Psoas muscle (tissue), 8 donors: ENCODE results near the gene SLCO1C1. TPM values are rescaled to one million over a fixed set of nuclear protein-coding genes. Genes with fewer than 3 reads are reported as not detected.

Source experiments
- ATAC-seq, 4 donors: fragments of 200-7000 bp; cut with Tn5 transposase; one replicate each; pipeline ENCODE4 v1.9.1; 2020; ENCODE audit warnings: moderate library complexity in 3 of 4, mild to moderate bottlenecking in 2 of 4
- DNase-seq, 2 donors: peaks; one replicate each; pipeline ENCODE4 v3.0.0-alpha.2; 2020
- H3K27ac ChIP-seq: fragments of 200-600 bp; one replicate; pipeline ENCODE4 v1.8.0; 2022
- H3K27me3 ChIP-seq, 3 donors: fragments of 200-600 bp in 1 of 3; one replicate each; pipeline versions ENCODE4 v1.6.1 to v1.8.0; 2013 to 2022; ENCODE audit warnings: low read length in 2 of 3, mild to moderate bottlenecking in 2 of 3, moderate library complexity in 1 of 3; ENCODE audit not compliant: insufficient read depth in 3 of 3
- H3K36me3 ChIP-seq, 2 donors: fragments of 200-600 bp in 1 of 2; one replicate each; pipeline versions ENCODE4 v1.6.1 to v1.8.0; 2013 to 2022; ENCODE audit warnings: low read depth in 1 of 2, mild to moderate bottlenecking in 1 of 2, moderate library complexity in 1 of 2; ENCODE audit not compliant: insufficient read depth in 1 of 2
- H3K4me1 ChIP-seq: fragments of 200-600 bp; one replicate; pipeline ENCODE4 v1.8.0; 2022
- H3K4me3 ChIP-seq: fragments of 200-600 bp; one replicate; pipeline ENCODE4 v1.8.0; 2022; ENCODE audit warnings: mild to moderate bottlenecking
- H3K9me3 ChIP-seq: fragments of 200-600 bp; one replicate; pipeline ENCODE4 v1.8.0; 2022
- CTCF ChIP-seq: fragments of 200-600 bp; IDR thresholded peaks from one replicate; pipeline ENCODE4 v1.8.0; 2022; ENCODE audit warnings: antibody characterized with exemption
- WGBS, 3 donors: extraction: QIAGEN DNeasy Blood & Tissue Kit; methylation state at CpG; one replicate each; pipeline versions ENCODE4 v1.1.6 to v1.1.7; 2013; 5-methylcytosine and 5-hydroxymethylcytosine counted together
- intact Hi-C, 2 donors: fragments of 100-400 bp; cut with DNase I; formaldehyde crosslinking; loops; one replicate each; pipeline versions ENCODE4 v1.11.0 to v1.14.2; 2022
- polyA plus RNA-seq, 3 donors: library from polyadenylated mRNA; stranded (reverse); fragments of 200-250 nt; gene quantifications; one replicate each; pipeline ENCODE4 v1.2.3, GENCODE V29; 2013
- total RNA-seq, 4 donors: library from RNA; stranded (reverse); fragmentation: NEBNext Ultra II Directional in 2 of 4; extraction: Animal tissue kit (Norgen Biotek cat#: 25700) in 2 of 4; gene quantifications; one replicate each; pipeline versions ENCODE4 v1.2.1 to v1.2.4, GENCODE V29; 2021 to 2023
- donor health status: healthy with polysubstance abuse.
- donor health status: DM: no; HTN: no; CAD: no; lungs with moderate emphysema.
- donor health status: Bipolar disorder and iron deficiency.
- donor health status: healthy.
- donor health status: DM: yes; HTN: yes; CAD: no.
- donor health status: DM: no; HTN: no; CAD: no.
- donor health status: DM: no; HTN: no; CAD: no.
- donor health status: DM: yes; HTN: yes; CAD: no.

SLCO1C1 gene
- total and polyA plus RNA-seq, 7 donors, result 0.26 to 0.29 TPM; not detected in 5

GRCh38 chr12:20731274-20731673 lies 36.1 kb downstream of the SLCO1C1 start:
- TF ChIP-seq CTCF, result no peak
- 90 to 95% (median 92%) methylated on average over 1 of the region's 1 CpG for WGBS, 3 donors
- no peaks in the 10 kb centered on the region for H3K27me3 ChIP-seq
- DNase-seq (no peak), ATAC-seq (no peak)
- H3K9me3 ChIP-seq, result no peaks in the 10 kb centered on the region
- intact Hi-C loops, result no loop called here
- no peaks in the 10 kb centered on the region for H3K4me1 ChIP-seq
- H3K27ac ChIP-seq, result no peak overlapping the region
- H3K36me3 ChIP-seq, result no peaks in the 10 kb centered on the region
- no peak overlapping the region for H3K4me3 ChIP-seq

GRCh38 chr12:20740972-20741371 lies 45.8 kb downstream of the SLCO1C1 start:
- intact Hi-C loops, result no loop called here
- Histone ChIP-seq H3K9me3 (no peaks in the 10 kb centered on the region), H3K4me3 (no peak overlapping the region), H3K36me3 (no peaks in the 10 kb centered on the region), H3K27ac (no peak overlapping the region), H3K27me3 (no peaks in the 10 kb centered on the region), H3K4me1 (no peaks in the 10 kb centered on the region)
- WGBS, 3 donors, result 80 to 89% (median 81%) methylated on average over 1 of the region's 1 CpG
- TF ChIP-seq CTCF, result no peak
- DNase-seq, result no peak
- ATAC-seq, result no peak

GRCh38 chr12:20748198-20748597 lies 53.1 kb downstream of the SLCO1C1 start:
- no peaks in the 10 kb centered on the region for H3K9me3 ChIP-seq
- DNase-seq (no peak), ATAC-seq (no peak)
- H3K27ac ChIP-seq, result no peak overlapping the region
- no peak overlapping the region for H3K4me3 ChIP-seq
- WGBS, 3 donors, result 90 to 100% (median 92%) methylated on average over 1 of the region's 1 CpG
- TF ChIP-seq CTCF, result no peak
- H3K36me3 ChIP-seq, result no peaks in the 10 kb centered on the region
- no peaks in the 10 kb centered on the region for H3K4me1 ChIP-seq
- intact Hi-C loops, result no loop called here
- no peaks in the 10 kb centered on the region for H3K27me3 ChIP-seq

GRCh38 chr12:20751046-20751445 lies 55.9 kb downstream of the SLCO1C1 start:
- H3K4me3 ChIP-seq, result no peak overlapping the region
- no peaks in the 10 kb centered on the region for H3K9me3 ChIP-seq
- no peak for ATAC-seq
- intact Hi-C loops, result no loop called here
- no peaks in the 10 kb centered on the region for H3K4me1 ChIP-seq
- no peak overlapping the region for H3K27ac ChIP-seq
- WGBS, 3 donors, result 27 to 40% (median 36%) methylated on average over 4 of the region's 4 CpGs
- no peak for TF ChIP-seq CTCF
- no peaks in the 10 kb centered on the region for H3K27me3 ChIP-seq
- DNase-seq, result no peak
- no peaks in the 10 kb centered on the region for H3K36me3 ChIP-seq

GRCh38 chr12:20777420-20777819 lies 82.3 kb downstream of the SLCO1C1 start:
- ATAC-seq (no peak), DNase-seq (no peak)
- peaks cover 4% of the 10 kb centered on the region for H3K9me3 ChIP-seq
- H3K27ac ChIP-seq, result no peak overlapping the region
- intact Hi-C loops, result no loop called here
- WGBS, 3 donors, result 84 to 96% (median 85%) methylated on average over 17 to 20 of the region's 20 CpGs
- no peaks in the 10 kb centered on the region for H3K36me3 ChIP-seq
- no peak for TF ChIP-seq CTCF
- no peak overlapping the region for H3K4me3 ChIP-seq
- H3K27me3 ChIP-seq, result no peaks in the 10 kb centered on the region
- H3K4me1 ChIP-seq, result no peaks in the 10 kb centered on the region
